WTC11 (cell line): Measurements from ENCODE around the gene HIPK2. TPM values are rescaled to one million over a fixed set of nuclear protein-coding genes. Genes with fewer than 3 reads are reported as not detected.

ENCODE experiments used
- ATAC-seq: fragments of 200-7000 bp; cut with Tn5 transposase; 2 replicates; pipeline ENCODE4 v1.10.0; 2021; ENCODE audit warnings: mild to moderate bottlenecking, moderate library complexity
- CTCF ChIA-PET: fragments of 300-600 bp; sonication (Branson Sonifier 250); formaldehyde crosslinking; loops from one replicate; lab custom pipeline; 2021; ENCODE audit warnings: antibody characterized with exemption; lab: Charles Lee
- POLR2A ChIA-PET: fragments of 350-600 bp; sonication (Branson Sonifier 250); formaldehyde crosslinking; loops from one replicate; lab custom pipeline; 2021; ENCODE audit warnings: antibody characterized with exemption; lab: Charles Lee
- DNase-seq: peaks from one replicate; pipeline ENCODE4 v3.0.0; 2021; ENCODE audit warnings: low spot score
- H3K27ac Mint-ChIP-seq: 2 replicates; pipeline ENCODE4 v1.8.0; 2021; ENCODE audit warnings: mixed read lengths
- H3K27me3 Mint-ChIP-seq: 2 replicates; pipeline ENCODE4 v1.8.0; 2021; ENCODE audit warnings: low read depth, mild to moderate bottlenecking, moderate library complexity, mixed read lengths
- H3K36me3 Mint-ChIP-seq: 2 replicates; pipeline ENCODE4 v1.8.0; 2021; ENCODE audit warnings: mixed read lengths
- H3K4me1 Mint-ChIP-seq: 2 replicates; pipeline ENCODE4 v1.8.0; 2022; ENCODE audit warnings: mixed read lengths
- H3K4me3 Mint-ChIP-seq: 2 replicates; pipeline ENCODE4 v1.8.0; 2021; ENCODE audit warnings: mild to moderate bottlenecking, moderate library complexity, mixed read lengths
- H3K9me3 Mint-ChIP-seq: 2 replicates; pipeline ENCODE4 v1.8.0; 2021; ENCODE audit warnings: mixed read lengths
- AFF4 ChIP-seq: sonication (generic); formaldehyde crosslinking; IDR thresholded peaks from 2 replicates; pipeline ENCODE4 v1.8.1; 2023; ENCODE audit warnings: mild to moderate bottlenecking, missing genetic modification reagents, borderline replicate concordance
- ARID4B ChIP-seq: sonication (generic); formaldehyde crosslinking; IDR thresholded peaks from 2 replicates; pipeline ENCODE4 v1.8.0; 2023; ENCODE audit warnings: missing genetic modification reagents, mild to moderate bottlenecking, borderline replicate concordance
- ELF4 ChIP-seq: sonication (generic); formaldehyde crosslinking; IDR thresholded peaks from 2 replicates; pipeline ENCODE4 v1.8.1; 2022; ENCODE audit warnings: low read depth, mild to moderate bottlenecking, moderate library complexity, missing genetic modification reagents
- ERG ChIP-seq: fragments of 250-450 bp; sonication (Bioruptor Pico); IDR thresholded peaks from 2 replicates; pipeline ENCODE4 v1.8.0; 2021; ENCODE audit warnings: mild to moderate bottlenecking
- NFYB ChIP-seq: sonication (generic); formaldehyde crosslinking; conservative IDR thresholded peaks from 2 replicates; pipeline ENCODE4 v1.8.0; 2022; ENCODE audit warnings: low read depth, missing genetic modification reagents
- OVOL2 ChIP-seq: fragments of 250-450 bp; sonication (Bioruptor Pico); IDR thresholded peaks from 2 replicates; pipeline ENCODE4 v1.9.0; 2021; ENCODE audit warnings: mild to moderate bottlenecking, borderline replicate concordance
- SMAD3 ChIP-seq: sonication (generic); formaldehyde crosslinking; IDR thresholded peaks from 2 replicates; pipeline ENCODE4 v1.8.0; 2022; ENCODE audit warnings: missing genetic modification reagents, mild to moderate bottlenecking, borderline replicate concordance
- SP1 ChIP-seq: sonication (generic); formaldehyde crosslinking; conservative IDR thresholded peaks from 2 replicates; pipeline ENCODE4 v1.8.1; 2022; ENCODE audit warnings: missing genetic modification reagents
- TP53 ChIP-seq: sonication (generic); formaldehyde crosslinking; IDR thresholded peaks from 2 replicates; pipeline ENCODE4 v1.8.1; 2023; ENCODE audit warnings: mild to moderate bottlenecking, missing genetic modification reagents
- USF2 ChIP-seq: sonication (generic); formaldehyde crosslinking; IDR thresholded peaks from 2 replicates; pipeline ENCODE4 v1.8.1; 2023; ENCODE audit warnings: mild to moderate bottlenecking, missing genetic modification reagents, moderate library complexity
- ZBTB21 ChIP-seq: sonication (generic); formaldehyde crosslinking; IDR thresholded peaks from 2 replicates; pipeline ENCODE4 v1.8.1; 2023; ENCODE audit warnings: mild to moderate bottlenecking, missing genetic modification reagents, borderline replicate concordance
- ZNF138 ChIP-seq: sonication (generic); formaldehyde crosslinking; conservative IDR thresholded peaks from 2 replicates; pipeline ENCODE4 v1.8.1; 2022; ENCODE audit warnings: mild to moderate bottlenecking, moderate library complexity, missing genetic modification reagents
- ZNF219 ChIP-seq: sonication (generic); formaldehyde crosslinking; IDR thresholded peaks from 2 replicates; pipeline ENCODE4 v1.8.0; 2023; ENCODE audit warnings: missing genetic modification reagents, mild to moderate bottlenecking, borderline replicate concordance
- ZNF232 ChIP-seq: sonication (generic); formaldehyde crosslinking; IDR thresholded peaks from 2 replicates; pipeline ENCODE4 v1.8.0; 2022; ENCODE audit warnings: mild to moderate bottlenecking, missing genetic modification reagents
- ZNF671 ChIP-seq: fragments of 250-450 bp; sonication (Bioruptor Pico); IDR thresholded peaks from 2 replicates; pipeline ENCODE4 v1.8.0; 2021; ENCODE audit warnings: mild to moderate bottlenecking
- total RNA-seq: library from RNA; stranded (reverse); gene quantifications from 3 replicates; pipeline ENCODE4 v1.2.3, GENCODE V29; 2021
- TF ChIP-seq, protein P1 (sequence below): sonication (generic); formaldehyde crosslinking; IDR thresholded peaks from 2 replicates; pipeline ENCODE4 v1.8.1; 2022; ENCODE audit warnings: missing genetic modification reagents, borderline replicate concordance
- TF ChIP-seq, protein P2 (sequence below): sonication (generic); formaldehyde crosslinking; conservative IDR thresholded peaks from 2 replicates; pipeline ENCODE4 v1.8.1; 2022; ENCODE audit warnings: mild to moderate bottlenecking, missing genetic modification reagents

Gene HIPK2
- total RNA-seq, 1 experiment from 2014 or later: 25.3 TPM

DNA sequence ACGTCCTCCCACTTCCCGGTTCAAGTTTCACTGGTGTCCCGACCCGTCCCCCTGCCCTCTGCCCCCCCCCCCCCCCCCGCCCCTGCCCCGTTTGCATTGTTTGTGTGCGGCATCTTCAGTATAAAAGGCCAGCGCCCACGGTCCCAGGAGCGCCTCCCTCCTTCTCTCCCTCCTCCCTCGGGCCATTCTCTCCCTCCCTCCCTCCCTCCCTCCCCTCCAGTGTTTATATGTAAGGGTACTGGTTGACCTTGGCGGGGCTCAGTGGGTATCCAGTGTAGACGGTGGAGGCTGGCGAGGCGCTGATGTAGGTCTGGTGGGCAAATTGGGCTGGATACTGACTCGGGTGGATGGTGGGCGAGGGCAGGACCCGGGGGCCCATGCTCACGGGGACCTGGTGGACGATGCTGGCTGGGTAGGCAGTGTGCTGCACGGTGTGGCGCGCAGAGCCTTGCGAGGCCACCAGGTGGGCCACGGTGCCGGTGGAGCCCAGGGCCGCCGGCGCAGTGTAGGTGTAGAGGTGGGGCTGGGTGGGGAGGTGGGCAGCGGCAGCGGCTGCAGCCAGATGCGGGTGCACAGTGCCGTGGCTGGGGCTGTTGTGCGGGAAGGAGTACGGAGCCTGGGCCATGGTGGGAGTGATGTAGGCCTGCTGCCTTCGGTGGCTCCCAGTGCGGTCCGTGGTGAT is 205.0 kb downstream of the HIPK2 start:
- ChIA-PET CTCF (interaction anchor here (2.7 kb wide), 1 partner anchor 138 kb away, joined by 14 read pairs; no protein-coding TSS in a partner anchor), POLR2A (no interaction called here)
- TF ChIP-seq USF2 (no peak), ARID4B (CRISPR knock-in tag) (no peak), TP53 (CRISPR knock-in tag) (no peak), ZNF232 (CRISPR knock-in tag) (no peak), ERG (CRISPR knock-in tag) (no peak), ZBTB21 (CRISPR knock-in tag) (no peak), OVOL2 (CRISPR knock-in tag) (no peak), ELF4 (CRISPR knock-in tag) (no peak), SP1 (CRISPR knock-in tag) (no peak), NFYB (no peak)
- TF ChIP-seq, protein P1, sequence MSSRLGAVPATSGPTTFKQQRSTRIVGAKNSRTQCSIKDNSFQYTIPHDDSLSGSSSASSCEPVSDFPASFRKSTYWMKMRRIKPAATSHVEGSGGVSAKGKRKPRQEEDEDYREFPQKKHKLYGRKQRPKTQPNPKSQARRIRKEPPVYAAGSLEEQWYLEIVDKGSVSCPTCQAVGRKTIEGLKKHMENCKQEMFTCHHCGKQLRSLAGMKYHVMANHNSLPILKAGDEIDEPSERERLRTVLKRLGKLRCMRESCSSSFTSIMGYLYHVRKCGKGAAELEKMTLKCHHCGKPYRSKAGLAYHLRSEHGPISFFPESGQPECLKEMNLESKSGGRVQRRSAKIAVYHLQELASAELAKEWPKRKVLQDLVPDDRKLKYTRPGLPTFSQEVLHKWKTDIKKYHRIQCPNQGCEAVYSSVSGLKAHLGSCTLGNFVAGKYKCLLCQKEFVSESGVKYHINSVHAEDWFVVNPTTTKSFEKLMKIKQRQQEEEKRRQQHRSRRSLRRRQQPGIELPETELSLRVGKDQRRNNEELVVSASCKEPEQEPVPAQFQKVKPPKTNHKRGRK (CRISPR knock-in tag): no peak
- H3K27me3 Mint-ChIP-seq: no peaks in the 10 kb centered on the region
- ATAC-seq (peak; percentile 67), DNase-seq (no peak)
- H3K27ac Mint-ChIP-seq: no peak overlapping the region
- peaks cover 6% of the 10 kb centered on the region for H3K4me1 Mint-ChIP-seq
- H3K9me3 Mint-ChIP-seq: no peaks in the 10 kb centered on the region
- H3K4me3 Mint-ChIP-seq: no peak overlapping the region
- no peaks in the 10 kb centered on the region for H3K36me3 Mint-ChIP-seq

DNA sequence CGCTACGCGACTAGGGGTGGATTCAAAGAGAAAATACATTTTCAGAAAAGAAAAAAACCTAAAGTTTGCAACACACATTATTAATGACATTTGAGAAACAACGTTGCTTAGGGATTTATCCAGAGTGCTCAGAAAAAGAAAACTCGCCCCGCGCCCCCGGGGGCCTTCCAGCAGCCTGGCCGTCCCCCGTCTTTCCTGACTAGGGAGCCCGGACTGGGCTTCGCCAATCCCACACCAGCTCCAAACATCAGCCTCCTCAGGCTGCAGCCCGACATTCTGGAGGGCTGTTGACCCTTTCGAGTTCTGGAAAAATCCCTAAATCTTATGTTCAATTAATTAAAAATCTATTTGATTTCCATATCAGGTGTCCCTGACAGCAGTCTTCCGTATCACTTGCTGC is 205.7 kb downstream of the HIPK2 start:
- ChIA-PET POLR2A (no interaction called here), CTCF (interaction anchor here (1.1 to 2.7 kb wide), 2 partner anchors 72 to 138 kb away, joined by 5 to 14 read pairs; no protein-coding TSS in a partner anchor)
- DNase-seq: no peak
- no peaks in the 10 kb centered on the region for H3K36me3 Mint-ChIP-seq
- no peak overlapping the region for H3K27ac Mint-ChIP-seq
- H3K4me1 Mint-ChIP-seq: peaks cover 9% of the 10 kb centered on the region
- no peak overlapping the region for H3K4me3 Mint-ChIP-seq
- no peaks in the 10 kb centered on the region for H3K9me3 Mint-ChIP-seq
- no peak for ATAC-seq
- H3K27me3 Mint-ChIP-seq: no peaks in the 10 kb centered on the region
- TF ChIP-seq SMAD3 (CRISPR knock-in tag) (no peak), AFF4 (no peak), ZNF232 (CRISPR knock-in tag) (no peak), ZNF219 (CRISPR knock-in tag) (no peak), ZNF138 (CRISPR knock-in tag) (no peak), ZNF671 (CRISPR knock-in tag) (no peak)
- TF ChIP-seq, protein P2, sequence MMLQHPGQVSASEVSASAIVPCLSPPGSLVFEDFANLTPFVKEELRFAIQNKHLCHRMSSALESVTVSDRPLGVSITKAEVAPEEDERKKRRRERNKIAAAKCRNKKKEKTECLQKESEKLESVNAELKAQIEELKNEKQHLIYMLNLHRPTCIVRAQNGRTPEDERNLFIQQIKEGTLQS (CRISPR knock-in tag): no peak
